Cerebellar nuclear complex (tissue), 1 donor: ENCODE data around the gene UBTF.
A peak's percentile ranks its signal among the peaks of the same experiment; 100 is the strongest.

Experiments used
- DNase-seq, 2 experiments: peaks; one replicate each; lab custom pipeline; 2025; lab: John Stamatoyannopoulos, UW

The UBTF gene

GRCh38 chr17:44198721-44199552, 20.5 kb downstream of the UBTF start:
- no peak for DNase-seq

- DNase-seq: no peak
Observed at GRCh38 chr17:44197980-44198720, 21.3 kb downstream of the UBTF start.

- no peak for DNase-seq
Observed at GRCh38 chr17:44197107-44197506, 22.4 kb downstream of the UBTF start.

- no peak for DNase-seq
Observed at GRCh38 chr17:44193326-44194084, 26.0 kb downstream of the UBTF start.

GRCh38 chr17:44192750-44193149, 26.7 kb downstream of the UBTF start:
- no peak for DNase-seq

GRCh38 chr17:44191941-44192496, 27.5 kb downstream of the UBTF start:
- DNase-seq: no peak

- no peak for DNase-seq
Observed at GRCh38 chr17:44191369-44191768, 28.1 kb downstream of the UBTF start.

GRCh38 chr17:44190481-44190880, 29.0 kb downstream of the UBTF start:
- no peak for DNase-seq

GRCh38 chr17:44188576-44189403, 30.7 kb downstream of the UBTF start:
- no peak for DNase-seq

GRCh38 chr17:44187131-44187899, 32.2 kb downstream of the UBTF start:
- DNase-seq: no peak

- peak; percentile 98 for DNase-seq
Observed at GRCh38 chr17:44186307-44187130, 33.0 kb downstream of the UBTF start, which contains the start of gene TMUB2. Gene TMUB2 (plus strand): TSS chr17:44186972. CDS start chr17:44187709, 737 bp downstream.

- no peak for DNase-seq
Observed at GRCh38 chr17:44184212-44184810, 35.2 kb downstream of the UBTF start.

GRCh38 chr17:44183024-44183423, 36.5 kb downstream of the UBTF start:
- no peak for DNase-seq

GRCh38 chr17:44178133-44178532, 41.3 kb downstream of the UBTF start:
- DNase-seq: no peak

GRCh38 chr17:44177640-44178039, 41.8 kb downstream of the UBTF start:
- DNase-seq: no peak

- DNase-seq: no peak
Observed at GRCh38 chr17:44176671-44177501, 42.6 kb downstream of the UBTF start.

GRCh38 chr17:44176257-44176656, 43.2 kb downstream of the UBTF start:
- DNase-seq: no peak

GRCh38 chr17:44174427-44174826, 45.0 kb downstream of the UBTF start:
- no peak for DNase-seq
